Measurements from ENCODE around the gene CBX3.
"Not testable (repeated sequence)": the region's sequence is repeated elsewhere in the genome, so short reads cannot be mapped to it uniquely, and the experiment has no call there.

Gene CBX3

DNA sequence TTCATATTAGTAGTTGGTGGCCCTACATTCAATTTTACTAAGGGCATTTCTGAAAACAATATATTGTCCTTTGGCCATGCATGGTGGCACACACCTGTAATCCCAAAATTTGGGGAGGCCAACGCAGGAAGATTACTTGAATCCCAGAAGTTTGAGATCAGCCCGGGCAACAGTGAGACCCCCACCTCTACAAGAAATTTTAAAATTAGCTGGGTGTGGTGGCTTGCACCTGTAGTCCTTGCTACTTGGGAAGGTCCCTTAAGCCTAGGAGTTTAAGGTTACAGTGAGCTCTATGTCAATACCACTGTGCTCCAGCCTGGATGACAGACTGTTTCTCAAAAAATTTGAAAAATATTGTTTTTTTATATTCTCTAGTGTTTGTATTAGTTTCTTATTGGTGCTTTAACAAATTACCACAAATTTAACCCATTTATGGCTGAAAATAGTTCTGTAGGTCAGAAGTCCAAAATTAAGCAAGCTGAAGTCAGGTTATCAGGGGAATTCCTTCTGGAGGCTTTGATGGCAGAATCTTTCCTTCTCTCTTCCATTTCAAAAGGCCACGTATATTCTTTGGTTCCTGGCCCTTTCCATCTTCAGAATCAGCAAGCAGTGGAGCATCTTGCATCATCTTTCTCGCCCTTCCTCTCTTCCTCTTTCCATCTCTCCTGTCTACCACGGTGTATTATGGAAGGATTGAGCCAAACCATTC is 12.4 kb downstream of the CBX3 start:
- no peaks in the 10 kb centered on the region for H3K4me1 ChIP-seq (ENCODE audit: insufficient read depth, low read length)
- H3K9ac ChIP-seq (ENCODE audit: low read depth, low read length): no peak overlapping the region
- no peak overlapping the region for H3K4me3 ChIP-seq (ENCODE audit: low read length)
- 86% methylated on average over 5 of the region's 5 CpGs for WGBS
- peak overlapping the region; percentile 19; the same call in 1 of the 2 replicates for H3K27ac ChIP-seq (ENCODE audit: low read depth, low read length)
- peaks cover 46% of the 10 kb centered on the region for H3K36me3 ChIP-seq (ENCODE audit: insufficient read depth, low read length)
- no peaks in the 10 kb centered on the region for H3K27me3 ChIP-seq (ENCODE audit: insufficient read depth, low read length)
- no peaks in the 10 kb centered on the region for H3K9me3 ChIP-seq (ENCODE audit: insufficient read depth, low read depth, low read length)

DNA sequence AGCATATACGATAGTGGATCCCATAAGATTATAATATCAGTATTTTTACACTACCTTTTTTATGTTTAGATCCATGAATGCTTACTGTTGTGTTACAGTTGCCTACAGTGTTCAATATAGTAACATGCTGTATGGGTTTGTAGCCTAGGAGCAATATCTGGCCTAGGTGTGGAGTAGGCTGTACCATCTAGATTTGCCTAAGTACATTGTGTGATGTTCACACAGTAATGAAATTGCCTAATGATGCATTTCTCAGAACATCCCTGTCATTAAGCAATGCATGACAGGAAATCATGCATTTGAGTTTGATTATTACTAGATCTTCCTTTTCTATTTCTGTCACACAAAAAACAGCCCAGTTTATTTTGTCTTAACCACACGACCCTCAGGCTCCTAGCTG is 14.5 kb downstream of the CBX3 start:
- H3K4me1 ChIP-seq (ENCODE audit: insufficient read depth, low read length): no peaks in the 10 kb centered on the region
- H3K36me3 ChIP-seq (ENCODE audit: insufficient read depth, low read length): peaks cover 25% of the 10 kb centered on the region
- H3K9ac ChIP-seq (ENCODE audit: low read depth, low read length): no peak overlapping the region
- no peaks in the 10 kb centered on the region for H3K9me3 ChIP-seq (ENCODE audit: insufficient read depth, low read depth, low read length)
- H3K27me3 ChIP-seq (ENCODE audit: insufficient read depth, low read length): no peaks in the 10 kb centered on the region
- WGBS: 50% methylated on average over 1 of the region's 2 CpGs
- no peak overlapping the region for H3K4me3 ChIP-seq (ENCODE audit: low read length)
- H3K27ac ChIP-seq (ENCODE audit: low read depth, low read length): no peak overlapping the region

DNA sequence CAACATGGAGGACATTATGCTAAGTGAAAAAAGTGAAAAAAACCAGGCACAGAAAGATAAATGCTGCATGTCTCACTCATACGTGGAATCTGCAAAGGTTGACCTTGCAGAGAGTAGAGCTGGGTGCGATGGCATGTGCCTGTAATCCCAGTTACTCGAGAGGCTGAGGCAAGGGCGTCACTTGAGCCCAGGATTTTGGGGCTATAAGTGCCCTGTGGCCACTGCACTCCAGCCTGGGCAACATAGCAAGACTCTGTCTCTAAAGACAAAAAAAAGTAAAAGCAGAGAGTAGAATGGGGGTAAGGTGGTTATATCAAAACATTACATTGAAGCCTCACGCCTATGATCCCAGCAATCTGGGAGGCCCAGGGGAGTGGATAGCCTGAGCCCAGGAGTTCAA is 22.8 kb downstream of the CBX3 start:
- Histone ChIP-seq H3K27me3 (ENCODE audit: insufficient read depth, low read length) (no peaks in the 10 kb centered on the region), H3K9me3 (ENCODE audit: insufficient read depth, low read depth, low read length) (no peaks in the 10 kb centered on the region), H3K36me3 (ENCODE audit: insufficient read depth, low read length) (no peaks in the 10 kb centered on the region), H3K4me3 (ENCODE audit: low read length) (no peak overlapping the region), H3K9ac (ENCODE audit: low read depth, low read length) (no peak overlapping the region), H3K4me1 (ENCODE audit: insufficient read depth, low read length) (no peaks in the 10 kb centered on the region), H3K27ac (ENCODE audit: low read depth, low read length) (no peak overlapping the region)
- 94% methylated on average over 5 of the region's 5 CpGs for WGBS

DNA sequence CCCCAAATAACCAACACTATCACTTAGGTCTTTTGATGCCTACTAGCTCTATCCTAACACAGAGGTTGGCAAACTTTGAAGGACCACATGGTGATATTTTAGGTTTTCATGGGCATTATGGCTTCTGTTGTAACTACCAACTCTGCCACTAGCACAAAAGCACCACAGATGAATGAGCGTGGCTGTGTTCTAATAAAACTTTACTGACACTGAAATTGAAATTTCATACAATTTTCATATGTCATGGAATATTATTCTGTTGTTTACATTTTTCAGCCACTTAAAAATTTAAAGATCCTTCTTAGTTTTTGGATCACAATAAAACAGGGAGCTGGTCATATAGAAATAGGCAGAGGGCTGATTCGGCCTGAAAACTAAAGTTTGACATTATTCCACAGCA is 26.4 kb downstream of the CBX3 start:
- H3K9me3 ChIP-seq (ENCODE audit: insufficient read depth, low read depth, low read length): no peaks in the 10 kb centered on the region
- H3K4me1 ChIP-seq (ENCODE audit: insufficient read depth, low read length): no peaks in the 10 kb centered on the region
- no peak overlapping the region for H3K9ac ChIP-seq (ENCODE audit: low read depth, low read length)
- H3K36me3 ChIP-seq (ENCODE audit: insufficient read depth, low read length): no peaks in the 10 kb centered on the region
- no peak overlapping the region for H3K27ac ChIP-seq (ENCODE audit: low read depth, low read length)
- 93% methylated on average over 1 of the region's 2 CpGs for WGBS
- H3K27me3 ChIP-seq (ENCODE audit: insufficient read depth, low read length): no peaks in the 10 kb centered on the region
- no peak overlapping the region for H3K4me3 ChIP-seq (ENCODE audit: low read length)

DNA sequence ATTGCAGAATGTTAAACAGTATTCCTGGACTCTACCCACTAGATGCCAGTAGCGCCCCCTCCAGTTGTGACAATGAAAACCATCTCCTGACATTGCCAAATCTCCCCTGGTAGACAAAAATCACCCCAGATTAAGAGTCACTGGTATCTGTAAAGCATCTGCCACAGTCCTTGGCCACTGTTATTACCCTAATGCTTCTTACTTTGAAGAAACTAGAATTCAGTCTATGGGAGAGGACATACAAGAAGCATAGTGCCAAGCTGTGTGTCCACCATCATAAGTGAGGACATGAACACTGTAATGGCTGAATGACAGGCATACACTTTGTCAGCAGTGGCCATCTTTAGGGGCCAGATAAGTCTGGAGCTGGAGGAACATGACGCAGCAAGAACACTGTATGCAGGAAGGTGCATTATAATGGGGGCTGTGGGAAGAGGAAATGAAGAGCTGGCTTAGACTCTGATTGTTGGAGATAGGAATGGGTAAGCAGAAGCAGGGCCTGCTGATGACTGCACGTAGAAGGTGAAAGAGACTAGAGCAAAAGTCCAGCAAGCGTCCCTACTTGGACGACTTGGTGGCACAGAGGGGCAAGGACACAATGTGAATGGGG is 32.5 kb downstream of the CBX3 start:
- H3K4me1 ChIP-seq (ENCODE audit: insufficient read depth, low read length): no peaks in the 10 kb centered on the region
- no peak overlapping the region for H3K27ac ChIP-seq (ENCODE audit: low read depth, low read length)
- H3K36me3 ChIP-seq (ENCODE audit: insufficient read depth, low read length): no peaks in the 10 kb centered on the region
- no peaks in the 10 kb centered on the region for H3K27me3 ChIP-seq (ENCODE audit: insufficient read depth, low read length)
- H3K9ac ChIP-seq (ENCODE audit: low read depth, low read length): no peak overlapping the region
- no peaks in the 10 kb centered on the region for H3K9me3 ChIP-seq (ENCODE audit: insufficient read depth, low read depth, low read length)
- WGBS: 88% methylated on average over 5 of the region's 5 CpGs
- no peak overlapping the region for H3K4me3 ChIP-seq (ENCODE audit: low read length)

DNA sequence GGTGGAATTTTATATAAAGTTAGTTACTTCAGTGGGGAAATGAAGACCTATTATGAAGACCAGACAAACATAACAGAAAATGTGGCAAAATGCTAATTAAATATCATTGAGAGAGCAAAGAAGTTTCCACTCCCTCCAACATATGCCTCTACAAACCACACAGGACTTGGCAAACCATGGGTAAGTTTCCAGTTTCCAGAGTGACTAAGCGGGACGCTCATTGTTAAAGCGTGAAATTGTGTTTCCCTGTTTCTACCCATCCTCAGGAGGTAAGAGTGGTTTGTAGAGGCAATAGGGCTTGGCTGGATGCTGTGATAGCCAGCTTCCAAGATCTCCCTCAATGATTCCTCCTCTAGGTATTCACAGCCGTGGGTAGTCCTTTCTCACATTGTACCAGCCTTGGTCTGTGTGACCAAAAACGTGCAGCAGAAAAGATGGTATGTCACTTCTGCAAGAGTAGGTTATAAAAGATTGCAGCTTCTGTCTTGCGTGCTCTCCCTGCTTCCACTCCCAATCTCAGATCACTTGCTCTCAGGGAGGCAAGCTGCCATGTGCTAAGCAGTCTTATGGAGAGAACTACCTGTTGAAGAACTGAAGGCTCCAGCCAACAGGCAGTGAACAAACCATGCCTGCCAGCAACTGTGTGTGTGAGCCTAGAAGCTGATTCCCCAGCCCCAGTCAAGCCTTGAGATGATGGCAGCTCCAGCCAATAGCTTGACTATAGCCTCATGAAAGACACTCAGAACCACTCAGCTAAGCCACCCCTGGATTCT is 35.7 kb downstream of the CBX3 start:
- no peaks in the 10 kb centered on the region for H3K4me1 ChIP-seq (ENCODE audit: insufficient read depth, low read length)
- H3K36me3 ChIP-seq (ENCODE audit: insufficient read depth, low read length): no peaks in the 10 kb centered on the region
- no peak overlapping the region for H3K4me3 ChIP-seq (ENCODE audit: low read length)
- no peak overlapping the region for H3K9ac ChIP-seq (ENCODE audit: low read depth, low read length)
- H3K27ac ChIP-seq (ENCODE audit: low read depth, low read length): no peak overlapping the region
- no peaks in the 10 kb centered on the region for H3K27me3 ChIP-seq (ENCODE audit: insufficient read depth, low read length)
- H3K9me3 ChIP-seq (ENCODE audit: insufficient read depth, low read depth, low read length): no peaks in the 10 kb centered on the region
- 96% methylated on average over 6 of the region's 6 CpGs for WGBS

DNA sequence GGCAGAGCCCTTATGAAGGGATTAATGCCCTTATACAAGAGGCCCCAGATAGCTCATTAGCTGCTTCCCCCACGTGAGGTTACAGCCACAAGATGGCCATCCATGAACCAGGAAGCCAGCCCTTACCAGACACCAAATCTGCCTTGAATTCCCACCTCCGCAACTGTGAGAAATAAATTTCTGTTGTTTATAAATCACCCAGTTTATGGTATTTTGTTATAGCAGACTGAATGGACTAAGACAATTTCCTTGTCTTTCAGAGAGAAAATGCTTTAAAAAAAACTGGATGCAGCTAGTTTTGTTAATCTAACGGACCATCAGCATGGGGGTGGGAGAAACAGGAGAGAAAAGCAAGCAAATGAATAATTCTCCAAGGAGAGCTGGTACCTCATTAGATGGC is 36.5 kb downstream of the CBX3 start:
- H3K4me3 ChIP-seq (ENCODE audit: low read length): no peak overlapping the region
- WGBS: 74% methylated on average over 3 of the region's 3 CpGs
- H3K4me1 ChIP-seq (ENCODE audit: insufficient read depth, low read length): no peaks in the 10 kb centered on the region
- no peak overlapping the region for H3K27ac ChIP-seq (ENCODE audit: low read depth, low read length)
- H3K36me3 ChIP-seq (ENCODE audit: insufficient read depth, low read length): no peaks in the 10 kb centered on the region
- H3K9ac ChIP-seq (ENCODE audit: low read depth, low read length): no peak overlapping the region
- no peaks in the 10 kb centered on the region for H3K9me3 ChIP-seq (ENCODE audit: insufficient read depth, low read depth, low read length)
- no peaks in the 10 kb centered on the region for H3K27me3 ChIP-seq (ENCODE audit: insufficient read depth, low read length)

DNA sequence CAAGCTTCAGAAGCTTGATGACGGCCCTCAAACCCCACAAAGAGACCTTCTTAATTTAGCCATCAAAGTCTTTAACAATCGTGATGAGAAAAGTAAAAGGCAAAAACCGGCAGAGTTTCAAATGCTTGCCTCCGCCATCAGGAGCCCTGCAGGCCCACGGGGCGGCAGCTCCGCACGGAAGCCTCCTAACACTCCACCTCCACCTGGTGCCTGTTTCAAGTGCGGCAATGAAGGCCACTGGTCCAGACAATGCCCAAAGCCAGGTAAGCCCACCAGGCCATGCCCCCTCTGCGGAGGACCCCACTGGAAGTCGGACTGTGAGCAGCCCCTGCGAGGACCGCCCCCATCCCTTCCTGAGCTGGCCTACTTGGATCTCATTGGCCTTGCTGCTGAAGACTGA is 43.6 kb downstream of the CBX3 start:
- 96% methylated on average over 13 of the region's 13 CpGs for WGBS
- Histone ChIP-seq H3K27ac (ENCODE audit: low read depth, low read length) (no peak overlapping the region), H3K36me3 (ENCODE audit: insufficient read depth, low read length) (no peaks in the 10 kb centered on the region), H3K27me3 (ENCODE audit: insufficient read depth, low read length) (no peaks in the 10 kb centered on the region), H3K9ac (ENCODE audit: low read depth, low read length) (no peak overlapping the region), H3K4me1 (ENCODE audit: insufficient read depth, low read length) (no peaks in the 10 kb centered on the region), H3K9me3 (ENCODE audit: insufficient read depth, low read depth, low read length) (no peaks in the 10 kb centered on the region), H3K4me3 (ENCODE audit: low read length) (no peak overlapping the region)

DNA sequence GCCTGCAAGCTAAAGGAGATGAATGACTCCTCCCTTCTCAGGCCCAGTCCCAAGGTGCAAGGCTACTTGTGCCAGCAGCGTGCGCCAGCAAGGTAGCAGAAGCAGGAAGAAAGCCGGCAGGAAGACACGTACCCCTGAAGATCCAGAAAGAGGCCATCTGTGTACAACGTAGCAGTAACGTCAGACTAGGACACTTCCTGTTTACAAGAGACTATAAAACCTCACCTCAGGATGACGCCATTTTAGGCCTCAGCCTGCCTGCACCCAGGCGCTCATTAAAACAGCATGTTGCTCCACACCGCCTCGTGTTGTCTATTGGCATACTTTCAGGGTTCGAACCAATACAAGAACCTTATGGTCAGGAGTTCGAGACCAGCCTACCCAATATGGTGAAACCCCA is 48.7 kb downstream of the CBX3 start:
- Histone ChIP-seq H3K4me1 (ENCODE audit: insufficient read depth, low read length) (no peaks in the 10 kb centered on the region), H3K4me3 (ENCODE audit: low read length) (no peak overlapping the region), H3K36me3 (ENCODE audit: insufficient read depth, low read length) (no peaks in the 10 kb centered on the region), H3K9ac (ENCODE audit: low read depth, low read length) (no peak overlapping the region), H3K9me3 (ENCODE audit: insufficient read depth, low read depth, low read length) (no peaks in the 10 kb centered on the region), H3K27ac (ENCODE audit: low read depth, low read length) (no peak overlapping the region), H3K27me3 (ENCODE audit: insufficient read depth, low read length) (no peaks in the 10 kb centered on the region)
- 96% methylated on average over 12 of the region's 12 CpGs for WGBS

DNA sequence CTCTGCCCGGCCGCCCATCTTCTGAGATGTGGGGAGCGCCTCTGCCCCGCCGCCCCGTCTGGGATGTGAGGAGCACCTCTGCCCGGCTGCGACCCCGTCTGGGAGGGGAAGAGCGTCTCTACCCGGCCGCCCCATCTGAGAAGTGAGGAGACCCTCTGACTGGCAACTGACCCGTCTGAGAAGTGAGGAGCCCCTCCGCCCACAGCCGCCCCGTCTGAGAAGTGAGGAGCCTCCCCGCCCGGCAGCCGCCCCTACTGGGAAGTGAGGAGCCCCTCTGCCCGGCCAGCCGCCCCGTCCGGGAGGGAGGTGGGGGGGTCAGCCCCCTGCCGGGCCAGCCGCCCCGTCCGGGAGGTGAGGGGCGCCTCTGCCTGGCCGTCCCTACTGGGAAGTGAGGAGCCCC is 60.3 kb downstream of the CBX3 start:
- H3K9ac ChIP-seq (ENCODE audit: low read depth, low read length); H3K27me3 ChIP-seq (ENCODE audit: insufficient read depth, low read length); H3K4me3 ChIP-seq (ENCODE audit: low read length); H3K4me1 ChIP-seq (ENCODE audit: insufficient read depth, low read length); H3K36me3 ChIP-seq (ENCODE audit: insufficient read depth, low read length); H3K27ac ChIP-seq (ENCODE audit: low read depth, low read length): not testable (repeated sequence)
- WGBS: 96% methylated on average over 26 of the region's 29 CpGs
- peaks cover 29% of the 10 kb centered on the region for H3K9me3 ChIP-seq (ENCODE audit: insufficient read depth, low read depth, low read length)

All from HUES64 (cell line).